Measurements from ENCODE around the gene TMEM266.

DNA sequence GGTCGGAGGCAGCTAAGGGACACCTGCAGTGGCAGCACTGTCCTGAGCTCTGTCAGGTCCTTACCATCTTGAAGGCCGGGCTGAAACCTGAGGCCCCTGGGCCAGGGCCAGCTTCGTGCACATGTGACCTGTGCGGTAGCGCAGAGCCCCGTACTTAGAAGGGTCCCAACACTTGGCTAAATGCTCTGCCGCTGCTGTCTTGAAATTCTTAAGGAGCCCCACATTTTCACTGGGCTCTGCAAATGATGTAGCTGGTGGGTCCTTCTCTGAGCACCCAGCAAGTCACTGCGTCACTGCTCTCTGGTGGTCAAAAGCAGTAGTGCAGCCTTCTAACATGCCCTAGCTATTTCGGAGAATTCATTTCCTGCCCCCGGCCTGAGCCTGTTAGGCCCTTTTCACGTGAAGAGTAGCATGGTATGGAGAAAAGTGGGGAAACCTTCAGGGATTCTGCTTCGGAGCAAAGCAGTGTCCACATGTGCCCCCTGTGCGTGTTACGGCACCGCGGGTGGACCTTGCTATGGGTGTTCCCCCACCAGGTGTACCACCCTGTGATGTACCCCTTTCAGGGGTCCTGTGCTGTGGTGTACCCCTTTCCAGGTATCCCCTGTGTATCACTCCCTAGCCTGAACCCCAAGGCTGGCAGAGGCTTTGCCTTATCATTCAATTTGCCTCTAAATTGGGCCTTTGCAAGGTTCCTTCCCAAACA is 79.7 kb downstream of the TMEM266 start:
- TF ChIP-seq, protein P1, sequence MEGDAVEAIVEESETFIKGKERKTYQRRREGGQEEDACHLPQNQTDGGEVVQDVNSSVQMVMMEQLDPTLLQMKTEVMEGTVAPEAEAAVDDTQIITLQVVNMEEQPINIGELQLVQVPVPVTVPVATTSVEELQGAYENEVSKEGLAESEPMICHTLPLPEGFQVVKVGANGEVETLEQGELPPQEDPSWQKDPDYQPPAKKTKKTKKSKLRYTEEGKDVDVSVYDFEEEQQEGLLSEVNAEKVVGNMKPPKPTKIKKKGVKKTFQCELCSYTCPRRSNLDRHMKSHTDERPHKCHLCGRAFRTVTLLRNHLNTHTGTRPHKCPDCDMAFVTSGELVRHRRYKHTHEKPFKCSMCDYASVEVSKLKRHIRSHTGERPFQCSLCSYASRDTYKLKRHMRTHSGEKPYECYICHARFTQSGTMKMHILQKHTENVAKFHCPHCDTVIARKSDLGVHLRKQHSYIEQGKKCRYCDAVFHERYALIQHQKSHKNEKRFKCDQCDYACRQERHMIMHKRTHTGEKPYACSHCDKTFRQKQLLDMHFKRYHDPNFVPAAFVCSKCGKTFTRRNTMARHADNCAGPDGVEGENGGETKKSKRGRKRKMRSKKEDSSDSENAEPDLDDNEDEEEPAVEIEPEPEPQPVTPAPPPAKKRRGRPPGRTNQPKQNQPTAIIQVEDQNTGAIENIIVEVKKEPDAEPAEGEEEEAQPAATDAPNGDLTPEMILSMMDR (conservative IDR thresholded peaks at IDR 0.05; ENCODE audit: low read depth in 2 of 2): peak; percentile 90 to 94
- no peak for TF ChIP-seq EZH2 (IDR thresholded peaks at IDR 0.05; ENCODE audit: low read depth, unreplicated experiment)
- TF ChIP-seq, protein P2, sequence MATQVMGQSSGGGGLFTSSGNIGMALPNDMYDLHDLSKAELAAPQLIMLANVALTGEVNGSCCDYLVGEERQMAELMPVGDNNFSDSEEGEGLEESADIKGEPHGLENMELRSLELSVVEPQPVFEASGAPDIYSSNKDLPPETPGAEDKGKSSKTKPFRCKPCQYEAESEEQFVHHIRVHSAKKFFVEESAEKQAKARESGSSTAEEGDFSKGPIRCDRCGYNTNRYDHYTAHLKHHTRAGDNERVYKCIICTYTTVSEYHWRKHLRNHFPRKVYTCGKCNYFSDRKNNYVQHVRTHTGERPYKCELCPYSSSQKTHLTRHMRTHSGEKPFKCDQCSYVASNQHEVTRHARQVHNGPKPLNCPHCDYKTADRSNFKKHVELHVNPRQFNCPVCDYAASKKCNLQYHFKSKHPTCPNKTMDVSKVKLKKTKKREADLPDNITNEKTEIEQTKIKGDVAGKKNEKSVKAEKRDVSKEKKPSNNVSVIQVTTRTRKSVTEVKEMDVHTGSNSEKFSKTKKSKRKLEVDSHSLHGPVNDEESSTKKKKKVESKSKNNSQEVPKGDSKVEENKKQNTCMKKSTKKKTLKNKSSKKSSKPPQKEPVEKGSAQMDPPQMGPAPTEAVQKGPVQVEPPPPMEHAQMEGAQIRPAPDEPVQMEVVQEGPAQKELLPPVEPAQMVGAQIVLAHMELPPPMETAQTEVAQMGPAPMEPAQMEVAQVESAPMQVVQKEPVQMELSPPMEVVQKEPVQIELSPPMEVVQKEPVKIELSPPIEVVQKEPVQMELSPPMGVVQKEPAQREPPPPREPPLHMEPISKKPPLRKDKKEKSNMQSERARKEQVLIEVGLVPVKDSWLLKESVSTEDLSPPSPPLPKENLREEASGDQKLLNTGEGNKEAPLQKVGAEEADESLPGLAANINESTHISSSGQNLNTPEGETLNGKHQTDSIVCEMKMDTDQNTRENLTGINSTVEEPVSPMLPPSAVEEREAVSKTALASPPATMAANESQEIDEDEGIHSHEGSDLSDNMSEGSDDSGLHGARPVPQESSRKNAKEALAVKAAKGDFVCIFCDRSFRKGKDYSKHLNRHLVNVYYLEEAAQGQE (IDR thresholded peaks at IDR 0.05; ENCODE audit: unreplicated experiment): no peak
- no peak for TF ChIP-seq POLR2AphosphoS5 (IDR thresholded peaks at IDR 0.05; ENCODE audit: low read depth)

Measured in GM23338 (cell line).